Measurements from ENCODE around the gene AADACL2. TPM values are rescaled to one million over a fixed set of nuclear protein-coding genes. Genes with fewer than 3 reads are reported as not detected.

AADACL2 gene
- total RNA-seq, 1 donor from 2014 or later, result 0.22 TPM

DNA sequence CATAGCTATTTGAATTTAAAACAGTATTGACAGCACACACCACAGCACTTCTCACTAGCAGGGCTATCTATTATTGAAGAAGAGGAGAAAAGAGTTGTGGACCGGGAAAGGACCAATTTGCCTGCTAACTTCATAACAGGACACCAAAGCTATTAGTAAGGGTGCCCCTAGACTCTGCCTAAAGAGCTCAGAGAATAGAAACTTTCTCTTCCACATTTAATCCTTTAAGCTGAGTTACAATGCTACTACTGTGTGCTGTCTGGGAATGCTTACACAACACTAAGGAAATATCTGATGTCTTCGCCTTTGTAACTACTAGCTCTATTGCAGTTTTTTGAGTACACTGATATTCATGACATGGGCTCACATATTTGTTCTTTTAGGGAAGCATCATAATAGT, 66.7 kb downstream of the AADACL2 start:
- no peak for DNase-seq (ENCODE audit: low spot score)

DNA sequence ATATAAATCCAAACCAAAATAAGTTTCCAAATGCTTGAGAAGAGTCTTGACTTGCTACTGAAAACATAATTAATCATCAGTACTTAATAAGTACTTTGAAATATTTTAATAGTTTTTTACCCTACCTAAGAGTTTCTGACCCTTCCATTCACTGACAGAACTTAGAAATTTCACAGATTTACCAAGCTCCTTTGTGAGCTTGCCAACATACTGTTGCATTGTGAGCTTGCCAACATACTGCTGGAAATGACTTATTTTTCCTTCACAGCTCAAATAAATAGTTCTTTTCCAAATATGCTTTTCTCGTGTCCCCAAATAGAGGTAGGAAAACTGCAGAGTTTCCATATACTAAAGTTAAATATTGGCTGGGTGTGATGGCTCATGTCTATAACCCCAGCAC, 70.5 kb downstream of the AADACL2 start:
- no peak for DNase-seq (ENCODE audit: low spot score)

DNA sequence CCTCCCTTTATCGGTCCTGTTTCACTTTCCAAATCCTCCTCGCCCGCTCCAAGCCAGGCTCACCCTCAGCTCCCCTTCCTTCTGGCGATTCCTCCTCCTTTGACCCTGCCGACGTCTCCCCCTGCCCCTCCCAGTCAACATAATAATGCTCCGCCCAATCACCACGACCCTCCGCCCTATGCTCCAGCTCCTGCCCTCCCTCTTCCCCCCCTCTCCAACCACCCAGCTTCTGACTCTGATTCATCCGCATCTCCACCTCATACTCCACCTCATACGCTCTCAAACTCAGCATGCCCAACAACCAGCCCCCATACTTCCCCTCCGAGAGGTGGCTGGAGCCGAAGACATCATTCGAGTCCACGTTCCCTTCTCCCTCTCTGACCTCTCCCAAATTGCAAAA, 73.1 kb downstream of the AADACL2 start:
- DNase-seq (ENCODE audit: low spot score), result no peak

Other genes starting within 250 kb of the AADACL2 start
- 0.93 TPM for gene AADAC, start 80.2 kb downstream of the AADACL2 start, total RNA-seq
- 1.8 TPM for gene SUCNR1, start 139.7 kb downstream of the AADACL2 start, total RNA-seq

Data from mesenteric fat pad (tissue), 1 donor.